K562 (cell line): ENCODE data around the gene RABGAP1L. TPM values are rescaled to one million over a fixed set of nuclear protein-coding genes. Genes with fewer than 3 reads are reported as not detected.

Experiments used
- BHLHE40 ChIP-seq: IDR thresholded peaks from 2 replicates; pipeline ENCODE4 v1.6.1; 2011; ENCODE audit warnings: low read length, improper control_type of control experiment
- CSDE1 ChIP-seq, 2 experiments: fragments of 450-650 bp; IDR thresholded peaks; 2 replicates each; pipeline ENCODE4 v1.6.1; 2016; ENCODE audit warnings: mild to moderate bottlenecking in 1 of 2
- DACH1 ChIP-seq: fragments of 450-650 bp; IDR thresholded peaks from 2 replicates; pipeline ENCODE4 v1.6.1; 2018; ENCODE audit not compliant: partially characterized antibody
- E2F5 ChIP-seq: sonication (generic); formaldehyde crosslinking; IDR thresholded peaks from 2 replicates; pipeline ENCODE4 v1.8.0; 2022; ENCODE audit warnings: mild to moderate bottlenecking, missing genetic modification reagents
- E2F6 ChIP-seq, 2 experiments: IDR thresholded peaks; 2 replicates each; pipeline ENCODE4 v1.6.1; 2011; ENCODE audit warnings: borderline replicate concordance in 1 of 2, control low read depth in 1 of 2, low read depth in 1 of 2, low read length in 1 of 2, mild to moderate bottlenecking in 1 of 2, mixed read lengths in 1 of 2, moderate library complexity in 1 of 2; ENCODE audit not compliant: insufficient read depth in 1 of 2, insufficient read length in 1 of 2, poor library complexity in 1 of 2, severe bottlenecking in 1 of 2; ENCODE audit errors: extremely low read depth in 1 of 2
- ELF2 ChIP-seq: fragments of 250-450 bp; sonication (Bioruptor Pico); IDR thresholded peaks from 2 replicates; pipeline ENCODE4 v1.5.0; 2021; ENCODE audit warnings: mild to moderate bottlenecking
- ELK1 ChIP-seq: sonication (generic); formaldehyde crosslinking; IDR thresholded peaks from 2 replicates; pipeline ENCODE4 v1.8.1; 2022; ENCODE audit warnings: missing genetic modification reagents
- HDAC8 ChIP-seq: fragments of 450-650 bp; IDR thresholded peaks from 2 replicates; pipeline ENCODE4 v1.6.1; 2016; ENCODE audit warnings: mild to moderate bottlenecking, missing genetic modification characterization, moderate library complexity, missing compliant biosample characterization
- IRF2 ChIP-seq: sonication (generic); formaldehyde crosslinking; IDR thresholded peaks from 2 replicates; pipeline ENCODE4 v1.8.1; 2022; ENCODE audit warnings: mild to moderate bottlenecking, missing genetic modification reagents
- JUND ChIP-seq, 2 experiments: IDR thresholded peaks; 2 replicates in 1 of 2; 3 replicates in 1 of 2; pipeline ENCODE4 v1.6.1; 2011; ENCODE audit warnings: borderline replicate concordance in 2 of 2, low read depth in 2 of 2, low read length in 2 of 2, improper control_type of control experiment in 1 of 2, missing biosample characterization in 1 of 2, missing genetic modification characterization in 1 of 2, missing genetic modification reagents in 1 of 2
- KDM2B ChIP-seq: fragments of 250-450 bp; sonication (Bioruptor Pico); IDR thresholded peaks from 2 replicates; pipeline ENCODE4 v1.8.0; 2021; ENCODE audit warnings: mild to moderate bottlenecking, moderate library complexity
- MCM5 ChIP-seq: fragments of 450-650 bp; IDR thresholded peaks from 2 replicates; pipeline ENCODE4 v1.6.1; 2016; ENCODE audit warnings: low read depth
- NR2F6 ChIP-seq: fragments of 450-650 bp; formaldehyde crosslinking; IDR thresholded peaks from 2 replicates; pipeline ENCODE4 v1.4.0; 2020; ENCODE audit warnings: mild to moderate bottlenecking
- PHB ChIP-seq: fragments of 250-450 bp; sonication (Bioruptor Pico); IDR thresholded peaks from 2 replicates; pipeline ENCODE4 v1.5.0; 2021
- PML ChIP-seq: IDR thresholded peaks from 2 replicates; pipeline ENCODE4 v1.6.1; 2012; ENCODE audit warnings: low read length, inconsistent platforms
- POLR2A ChIP-seq: fragments of 450-650 bp; conservative IDR thresholded peaks from 2 replicates; pipeline ENCODE4 v1.6.1; 2016
- SIX5 ChIP-seq, 2 experiments: IDR thresholded peaks; 2 replicates each; pipeline ENCODE4 v1.6.1; 2011; ENCODE audit warnings: low read length in 2 of 2, borderline replicate concordance in 1 of 2, low read depth in 1 of 2, mild to moderate bottlenecking in 1 of 2, moderate library complexity in 1 of 2; ENCODE audit not compliant: insufficient read depth in 1 of 2
- SOX6 ChIP-seq: fragments of 450-650 bp; IDR thresholded peaks from 2 replicates; pipeline ENCODE4 v1.6.1; 2014; ENCODE audit warnings: mild to moderate bottlenecking
- SUPT5H ChIP-seq: fragments of 450-650 bp; IDR thresholded peaks from 2 replicates; pipeline ENCODE4 v1.6.1; 2016
- TBL1XR1 ChIP-seq, 2 experiments: IDR thresholded peaks; 2 replicates each; pipeline ENCODE4 v1.6.1; 2012; ENCODE audit warnings: improper control_type of control experiment in 2 of 2, low read length in 2 of 2, mild to moderate bottlenecking in 1 of 2
- TSC22D4 ChIP-seq: fragments of 450-650 bp; IDR thresholded peaks from 2 replicates; pipeline ENCODE4 v1.6.1; 2016; ENCODE audit warnings: missing genetic modification characterization, missing biosample characterization, control low read depth
- YBX1 ChIP-seq: fragments of 450-650 bp; IDR thresholded peaks from 2 replicates; pipeline ENCODE4 v1.7.1; 2016; ENCODE audit warnings: mild to moderate bottlenecking
- ZFX ChIP-seq: sonication (generic); formaldehyde crosslinking; IDR thresholded peaks from 2 replicates; pipeline ENCODE4 v1.8.0; 2022; ENCODE audit warnings: mild to moderate bottlenecking, missing genetic modification reagents, moderate library complexity
- ZNF311 ChIP-seq: fragments of 250-450 bp; sonication (Bioruptor Pico); IDR thresholded peaks from 2 replicates; pipeline ENCODE4 v1.4.0; 2020; ENCODE audit warnings: mild to moderate bottlenecking, moderate library complexity
- ZNF347 ChIP-seq: fragments of 450-650 bp; formaldehyde crosslinking; IDR thresholded peaks from 2 replicates; pipeline ENCODE4 v1.4.0; 2020; ENCODE audit warnings: low read depth, mild to moderate bottlenecking, moderate library complexity
- polyA plus RNA-seq, 8 experiments: library from polyadenylated mRNA; depleted of rRNA in 4 of 8; stranded (reverse) in 5 of 8; unstranded in 3 of 8; fragments of >200 nt; fragmentation: Nextera tagmentation in 2 of 8; fragmentation: Illumina TruSeq in 1 of 8; extraction: Ambion mirVana in 2 of 8; extraction: Trizol in 1 of 8; gene quantifications; 2 replicates each; pipeline versions ENCODE4 v1.2.1 to v1.2.3, GENCODE V29; 2011 to 2014; ENCODE audit warnings: inconsistent platforms in 1 of 8, missing spikeins in 1 of 8
- total RNA-seq, 7 experiments: library from RNA; depleted of rRNA in 6 of 7; stranded (reverse); fragments of >200 nt in 6 of 7; fragmentation: Illumina TruSeq in 2 of 7; extraction: Trizol in 2 of 7; gene quantifications; 2 replicates each; pipeline versions ENCODE4 v1.2.1 to v1.2.3, GENCODE V29; 2011 to 2021; ENCODE audit warnings: low replicate concordance in 1 of 7
- TF ChIP-seq, protein P1 (sequence below): fragments of 250-450 bp; sonication (Bioruptor Pico); IDR thresholded peaks from 2 replicates; pipeline ENCODE4 v1.4.0; 2020; ENCODE audit warnings: borderline replicate concordance

The RABGAP1L gene
- total and polyA plus RNA-seq, 9 of the 15 experiments (the other 6 are each of a cell fraction or from before 2014, with no cell fraction given) = 16.5 to 44.9 (median 26.7) TPM

DNA sequence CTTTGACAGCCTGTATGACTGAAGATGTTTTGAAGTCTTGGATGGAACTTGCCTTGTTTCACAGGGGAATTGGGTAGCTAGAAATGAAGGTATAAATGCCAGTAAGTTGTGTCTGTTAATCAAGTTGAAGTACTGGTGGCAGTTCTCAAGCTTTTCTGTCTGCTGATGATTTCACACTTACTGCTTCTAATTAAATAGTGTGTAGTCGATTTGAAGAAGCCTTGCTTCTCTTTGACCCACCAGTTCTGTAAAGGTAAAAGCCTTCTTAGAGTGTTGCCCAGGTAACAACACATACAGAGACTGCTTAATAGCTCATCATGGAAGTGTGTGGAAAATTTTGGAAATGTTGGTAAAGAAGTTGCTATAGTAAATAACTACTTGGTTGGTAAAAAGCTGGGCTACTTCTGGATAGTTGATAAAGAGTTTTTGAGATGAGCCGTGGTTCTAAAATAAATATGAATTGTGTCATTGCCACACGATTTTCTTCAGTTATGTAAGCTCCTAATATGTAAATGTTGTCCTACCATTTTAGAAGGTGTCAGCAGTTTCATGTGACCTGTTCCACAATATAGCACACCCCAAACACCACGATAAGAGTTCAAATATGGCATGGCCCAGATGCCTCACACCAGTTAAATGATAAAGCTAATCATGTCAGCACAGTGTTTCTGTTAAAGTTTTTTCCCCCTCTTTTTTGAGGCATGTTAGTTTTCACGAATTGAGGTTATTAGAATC lies 7.4 kb downstream of the RABGAP1L start (continued):
- no peak for TF ChIP-seq ELF2 (CRISPR knock-in tag)
- TF ChIP-seq IRF2 (CRISPR knock-in tag) = no peak
- TF ChIP-seq HDAC8 (tag) = no peak
- TF ChIP-seq SIX5 (IDR thresholded peaks at IDR 0.05; ENCODE audit: borderline replicate concordance in 1 of 2, insufficient read depth in 1 of 2, low read depth in 1 of 2, low read length in 2 of 2) = no peak
- peak; percentile 48 for TF ChIP-seq ZNF311 (CRISPR knock-in tag)
- TF ChIP-seq ELK1 (CRISPR knock-in tag) = no peak
- TF ChIP-seq MCM5 = no peak
- no peak for TF ChIP-seq TSC22D4 (tag)
- peak; percentile 93 for TF ChIP-seq PML
- TF ChIP-seq SOX6 = peak; percentile 78
- TF ChIP-seq, protein P1, sequence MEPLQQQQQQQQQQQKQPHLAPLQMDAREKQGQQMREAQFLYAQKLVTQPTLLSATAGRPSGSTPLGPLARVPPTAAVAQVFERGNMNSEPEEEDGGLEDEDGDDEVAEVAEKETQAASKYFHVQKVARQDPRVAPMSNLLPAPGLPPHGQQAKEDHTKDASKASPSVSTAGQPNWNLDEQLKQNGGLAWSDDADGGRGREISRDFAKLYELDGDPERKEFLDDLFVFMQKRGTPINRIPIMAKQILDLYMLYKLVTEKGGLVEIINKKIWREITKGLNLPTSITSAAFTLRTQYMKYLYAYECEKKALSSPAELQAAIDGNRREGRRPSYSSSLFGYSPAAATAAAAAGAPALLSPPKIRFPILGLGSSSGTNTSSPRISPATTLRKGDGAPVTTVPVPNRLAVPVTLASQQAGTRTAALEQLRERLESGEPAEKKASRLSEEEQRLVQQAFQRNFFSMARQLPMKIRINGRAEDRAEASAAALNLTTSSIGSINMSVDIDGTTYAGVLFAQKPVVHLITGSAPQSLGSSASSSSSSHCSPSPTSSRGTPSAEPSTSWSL (CRISPR knock-in tag) = no peak
- TF ChIP-seq KDM2B = no peak
- TF ChIP-seq JUND (IDR thresholded peaks at IDR 0.05; ENCODE audit: borderline replicate concordance, low read depth, low read length) = peak; percentile 68; the same call in 1 of the 2 replicates
- TF ChIP-seq JUND (tag; IDR thresholded peaks at IDR 0.05; ENCODE audit: borderline replicate concordance, low read depth, low read length) = no peak; the same call in 2 of the 3 replicates
- peak; percentile 59 to 91; a peak in 3 of 4 replicates for TF ChIP-seq TBL1XR1 (IDR thresholded peaks at IDR 0.05; ENCODE audit: low read length in 2 of 2)
- TF ChIP-seq NR2F6 (CRISPR knock-in tag) = no peak
- TF ChIP-seq PHB (CRISPR knock-in tag) = no peak
- TF ChIP-seq POLR2A = no peak
- TF ChIP-seq BHLHE40 = peak; percentile 82
- TF ChIP-seq ZFX (CRISPR knock-in tag) = 0 out of 2 replicates have a peak, but pooled peaks have one; percentile 14
- TF ChIP-seq ZNF347 = no peak
- TF ChIP-seq YBX1 = no peak
- peak; percentile 77 for TF ChIP-seq DACH1
- peak; percentile 89 to 92 for TF ChIP-seq E2F6 (IDR thresholded peaks at IDR 0.05; ENCODE audit: borderline replicate concordance in 1 of 2, extremely low read depth in 1 of 2, insufficient read depth in 1 of 2, insufficient read length in 1 of 2, low read depth in 1 of 2, low read length in 1 of 2, poor library complexity in 1 of 2, severe bottlenecking in 1 of 2)
- TF ChIP-seq SUPT5H = no peak
- TF ChIP-seq CSDE1 (IDR thresholded peaks at IDR 0.05) = no peak
- no peak for TF ChIP-seq E2F5 (CRISPR knock-in tag)
